HG03354 (cell line): Measurements from ENCODE around the gene SETD1A.

Experiments
- ATAC-seq: cut with Tn5 transposase; IDR thresholded peaks from one replicate; pipeline ENCODE4 v1.9.1; 2021; ENCODE audit warnings: mild to moderate bottlenecking; ENCODE audit not compliant: unreplicated experiment, poor library complexity, severe bottlenecking

The SETD1A gene

GRCh38 chr16:30950516-30951065 lies 7.0 kb upstream of the SETD1A start:
- no peak for ATAC-seq

- ATAC-seq: no peak
These were observed 6.4 kb upstream of the SETD1A start for GRCh38 chr16:30951193-30951592.

GRCh38 chr16:30951750-30952149 lies 5.8 kb upstream of the SETD1A start:
- no peak for ATAC-seq

GRCh38 chr16:30953111-30953510 lies 4.4 kb upstream of the SETD1A start:
- ATAC-seq: no peak

GRCh38 chr16:30953511-30954124 lies 3.9 kb upstream of the SETD1A start:
- no peak for ATAC-seq

- ATAC-seq: no peak
These were observed 2.6 kb upstream of the SETD1A start for GRCh38 chr16:30954993-30955392.

- ATAC-seq: peak; percentile 49
These were observed 726 bp upstream of the SETD1A start for GRCh38 chr16:30956601-30957455.

- ATAC-seq: peak; percentile 36
These were observed 873 bp downstream of the SETD1A start for GRCh38 chr16:30958175-30959079.

GRCh38 chr16:30961384-30961783 lies 3.8 kb downstream of the SETD1A start:
- ATAC-seq: no peak

- ATAC-seq: no peak
These were observed 6.5 kb downstream of the SETD1A start for GRCh38 chr16:30963925-30964511.

GRCh38 chr16:30964574-30965226 lies 7.1 kb downstream of the SETD1A start:
- ATAC-seq: no peak

GRCh38 chr16:30965436-30965835 lies 7.9 kb downstream of the SETD1A start:
- no peak for ATAC-seq

- no peak for ATAC-seq
These were observed 8.6 kb downstream of the SETD1A start for GRCh38 chr16:30966033-30966619.

- ATAC-seq: no peak
These were observed 10.2 kb downstream of the SETD1A start for GRCh38 chr16:30967795-30968194.

GRCh38 chr16:30969246-30969842 lies 11.8 kb downstream of the SETD1A start:
- no peak for ATAC-seq

- no peak for ATAC-seq
These were observed 13.7 kb downstream of the SETD1A start for GRCh38 chr16:30971298-30971697.

GRCh38 chr16:30972872-30973271 lies 15.3 kb downstream of the SETD1A start:
- no peak for ATAC-seq

GRCh38 chr16:30974348-30974747 lies 16.8 kb downstream of the SETD1A start:
- no peak for ATAC-seq
